ENCODE results near the gene MTAP.

The MTAP gene

GRCh38 chr9:21883642-21884041, 81.2 kb downstream of the MTAP start:
- TF ChIP-seq REST (IDR thresholded peaks at IDR 0.05; ENCODE audit: insufficient read depth in 1 of 2, low read depth in 2 of 2, low read length in 2 of 2) (no peak), POLR2AphosphoS5 (IDR thresholded peaks at IDR 0.05; ENCODE audit: low read depth, low read length) (no peak), FOXP2 (optimal IDR thresholded peaks at IDR 0.05; ENCODE audit: borderline replicate concordance, extremely low read depth, extremely low read length, insufficient read depth) (no peak), TAF1 (IDR thresholded peaks at IDR 0.05; ENCODE audit: borderline replicate concordance, insufficient read depth, low read length) (no peak), SIN3A (IDR thresholded peaks at IDR 0.05; ENCODE audit: borderline replicate concordance, insufficient read depth, low read length) (no peak)

GRCh38 chr9:21889673-21890072, 87.2 kb downstream of the MTAP start:
- TF ChIP-seq REST (IDR thresholded peaks at IDR 0.05; ENCODE audit: insufficient read depth in 1 of 2, low read depth in 2 of 2, low read length in 2 of 2) (no peak), POLR2AphosphoS5 (IDR thresholded peaks at IDR 0.05; ENCODE audit: low read depth, low read length) (no peak)

- TF ChIP-seq TAF1 (IDR thresholded peaks at IDR 0.05; ENCODE audit: borderline replicate concordance, insufficient read depth, low read length) (no peak), SIN3A (IDR thresholded peaks at IDR 0.05; ENCODE audit: borderline replicate concordance, insufficient read depth, low read length) (no peak), POLR2AphosphoS5 (IDR thresholded peaks at IDR 0.05; ENCODE audit: low read depth, low read length) (no peak), FOXP2 (optimal IDR thresholded peaks at IDR 0.05; ENCODE audit: borderline replicate concordance, extremely low read depth, extremely low read length, insufficient read depth) (no peak), REST (IDR thresholded peaks at IDR 0.05; ENCODE audit: insufficient read depth in 1 of 2, low read depth in 2 of 2, low read length in 2 of 2) (no peak)
These were observed 88.3 kb downstream of the MTAP start for GRCh38 chr9:21890696-21891095.

GRCh38 chr9:21901546-21901945, 99.1 kb downstream of the MTAP start:
- TF ChIP-seq SIN3A (IDR thresholded peaks at IDR 0.05; ENCODE audit: borderline replicate concordance, insufficient read depth, low read length) = no peak
- TF ChIP-seq POLR2AphosphoS5 (IDR thresholded peaks at IDR 0.05; ENCODE audit: low read depth, low read length) = no peak
- no peak for TF ChIP-seq TAF1 (IDR thresholded peaks at IDR 0.05; ENCODE audit: borderline replicate concordance, insufficient read depth, low read length)
- TF ChIP-seq FOXP2 (optimal IDR thresholded peaks at IDR 0.05; ENCODE audit: borderline replicate concordance, extremely low read depth, extremely low read length, insufficient read depth) = no peak
- no peak for TF ChIP-seq REST (IDR thresholded peaks at IDR 0.05; ENCODE audit: insufficient read depth in 1 of 2, low read depth in 2 of 2, low read length in 2 of 2)

GRCh38 chr9:21902136-21902535, 99.7 kb downstream of the MTAP start:
- TF ChIP-seq REST (IDR thresholded peaks at IDR 0.05; ENCODE audit: insufficient read depth in 1 of 2, low read depth in 2 of 2, low read length in 2 of 2) (no peak), FOXP2 (optimal IDR thresholded peaks at IDR 0.05; ENCODE audit: borderline replicate concordance, extremely low read depth, extremely low read length, insufficient read depth) (no peak), POLR2AphosphoS5 (IDR thresholded peaks at IDR 0.05; ENCODE audit: low read depth, low read length) (no peak), SIN3A (IDR thresholded peaks at IDR 0.05; ENCODE audit: borderline replicate concordance, insufficient read depth, low read length) (no peak), TAF1 (IDR thresholded peaks at IDR 0.05; ENCODE audit: borderline replicate concordance, insufficient read depth, low read length) (no peak)

All from PFSK-1 (cell line).